Measurements from ENCODE around the gene OR5D14. TPM values are rescaled to one million over a fixed set of nuclear protein-coding genes. Genes with fewer than 3 reads are reported as not detected.

The OR5D14 gene
- total RNA-seq, 1 experiment from 2014 or later = not detected

DNA sequence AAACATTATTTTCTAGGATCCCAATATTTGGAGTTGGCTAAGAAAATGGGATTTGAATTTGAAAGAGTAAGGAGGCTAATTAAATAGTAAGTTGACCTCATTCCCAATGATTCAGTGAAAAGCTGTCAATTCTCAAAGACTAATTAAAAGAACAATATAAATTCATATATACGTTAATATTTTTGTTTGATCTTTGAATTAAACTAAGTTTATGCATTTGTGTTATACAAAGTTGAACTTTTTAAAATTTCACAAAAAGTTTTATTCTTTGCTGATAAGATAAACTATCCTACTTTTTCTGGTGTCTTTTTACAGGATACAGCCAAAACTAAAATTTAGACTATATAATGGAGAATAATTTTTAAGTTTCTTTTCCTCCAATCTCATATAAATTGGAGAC is 15.7 kb downstream of the OR5D14 start, which contains the start of gene OR5L1:
Gene OR5L1, plus strand, starts transcription at position 301 of the 400 bp plus-strand sequence. CDS start 100 bp downstream, outside the sequence.
- Histone ChIP-seq H3K27ac (ENCODE audit: low read length) (no peak within 1 kb of the TSS), H3K27me3 (ENCODE audit: control insufficient read depth, insufficient read depth, low read length) (no peaks in the 10 kb centered on the region), H3K4me3 (ENCODE audit: low read depth in 2 of 2, low read length in 2 of 2) (no peak within 1 kb of the TSS), H3K9me3 (ENCODE audit: control insufficient read depth, insufficient read depth, low read depth, low read length) (peaks cover 3% of the 10 kb centered on the region; the same call in 1 of the 2 replicates), H3K4me1 (ENCODE audit: control insufficient read depth, insufficient read depth, low read length) (no peaks in the 10 kb centered on the region), H3K36me3 (ENCODE audit: control insufficient read depth, insufficient read depth, low read length) (no peaks in the 10 kb centered on the region)
- ATAC-seq (no peak), DNase-seq (ENCODE audit: low read depth, low spot score) (no peak)
- POLR2A ChIA-PET = no interaction called here
- intact Hi-C loops (cut with micrococcal nuclease; ENCODE audit: unreplicated experiment) (no loop called here), in situ Hi-C loops (cut with HindIII; ENCODE audit: low pct_unique_long_range_greater_than_20kb, low sequenced_read_pairs) (no loop called here)
- CTCF ChIA-PET = no interaction called here
- BruUV-seq (replicated peaks) = no TSS peak
- no peak for TF ChIP-seq REST (IDR thresholded peaks at IDR 0.05; ENCODE audit: insufficient read depth in 1 of 2, low read depth in 2 of 2, low read length in 1 of 2)
- no peak for TF ChIP-seq TCF7L2 (IDR thresholded peaks at IDR 0.05; ENCODE audit: low read depth, low read length)

- Histone ChIP-seq H3K36me3 (ENCODE audit: control insufficient read depth, insufficient read depth, low read length) (no peaks in the 10 kb centered on the region), H3K27me3 (ENCODE audit: control insufficient read depth, insufficient read depth, low read length) (no peaks in the 10 kb centered on the region), H3K4me3 (ENCODE audit: low read depth in 2 of 2, low read length in 2 of 2) (no peak within 1 kb of the TSS), H3K27ac (ENCODE audit: low read length) (no peak within 1 kb of the TSS), H3K9me3 (ENCODE audit: control insufficient read depth, insufficient read depth, low read depth, low read length) (no peaks in the 10 kb centered on the region), H3K4me1 (ENCODE audit: control insufficient read depth, insufficient read depth, low read length) (no peaks in the 10 kb centered on the region)
- intact Hi-C loops (cut with micrococcal nuclease; ENCODE audit: unreplicated experiment) (no loop called here), in situ Hi-C loops (cut with HindIII; ENCODE audit: low pct_unique_long_range_greater_than_20kb, low sequenced_read_pairs) (no loop called here)
- no peak for ATAC-seq
- TF ChIP-seq REST (IDR thresholded peaks at IDR 0.05; ENCODE audit: insufficient read depth in 1 of 2, low read depth in 2 of 2, low read length in 1 of 2) (no peak), POLR2AphosphoS5 (IDR thresholded peaks at IDR 0.05; ENCODE audit: low read depth, low read length) (no peak), TCF7L2 (IDR thresholded peaks at IDR 0.05; ENCODE audit: low read depth, low read length) (no peak), CTCF (IDR thresholded peaks at IDR 0.05) (no peak), SIN3A (IDR thresholded peaks at IDR 0.05; ENCODE audit: borderline replicate concordance, insufficient read depth, low read depth, low read length) (no peak)
- ChIA-PET POLR2A (no interaction called here), CTCF (no interaction called here)
- BruUV-seq (replicated peaks) = no TSS peak
- no peak for DNase-seq (ENCODE audit: low read depth, low spot score)
Measured at GRCh38 chr11:55819330-55819729, 24.0 kb downstream of the OR5D14 start, which contains the start of gene OR5D18. OR5D18 (plus strand) TSS chr11:55819630; CDS start chr11:55819630, 0 bp downstream.
